Panc1 (cell line): ENCODE data around the gene GRIK1.

Experiments
- CTCF ChIP-seq: fragments of 450-650 bp; IDR thresholded peaks from 2 replicates; pipeline ENCODE4 v1.5.1; 2017; ENCODE audit warnings: mild to moderate bottlenecking
- POLR2AphosphoS5 ChIP-seq: IDR thresholded peaks from 2 replicates; pipeline ENCODE4 v1.6.1; 2012; ENCODE audit warnings: mild to moderate bottlenecking, low read depth, low read length, moderate library complexity
- REST ChIP-seq, 2 experiments: IDR thresholded peaks; 2 replicates each; pipeline ENCODE4 v1.6.1; 2011 to 2012; ENCODE audit warnings: low read depth in 2 of 2, control low read depth in 1 of 2, low read length in 1 of 2, mild to moderate bottlenecking in 1 of 2, moderate library complexity in 1 of 2; ENCODE audit not compliant: insufficient read depth in 1 of 2
- SIN3A ChIP-seq: IDR thresholded peaks from 2 replicates; pipeline ENCODE4 v1.6.1; 2012; ENCODE audit warnings: low read depth, mild to moderate bottlenecking, low read length, moderate library complexity, borderline replicate concordance; ENCODE audit not compliant: insufficient read depth
- TCF7L2 ChIP-seq: IDR thresholded peaks from 2 replicates; pipeline ENCODE4 v1.6.1; 2011; ENCODE audit warnings: mild to moderate bottlenecking, low read depth, low read length, inconsistent platforms

GRCh38 chr21:29708401-29708800 is 231.4 kb downstream of the GRIK1 start:
- no peak for TF ChIP-seq POLR2AphosphoS5
- TF ChIP-seq CTCF: no peak
- no peak for TF ChIP-seq SIN3A
- TF ChIP-seq TCF7L2: no peak
- no peak for TF ChIP-seq REST (IDR thresholded peaks at IDR 0.05; ENCODE audit: insufficient read depth in 1 of 2, low read depth in 2 of 2, low read length in 1 of 2)
